IMR-90 (cell line): ENCODE results near the gene OSBP2.
"Not testable (repeated sequence)": the region's sequence is repeated elsewhere in the genome, so short reads cannot be mapped to it uniquely, and the experiment has no call there.

Experiments
- BHLHE40 ChIP-seq: fragments of 150-350 bp; IDR thresholded peaks from 2 replicates; pipeline ENCODE4 v1.6.1; 2016; ENCODE audit warnings: mild to moderate bottlenecking, low read depth, low read length
- CHD1 ChIP-seq: IDR thresholded peaks from 2 replicates; pipeline ENCODE4 v1.6.1; 2012; ENCODE audit warnings: low read depth, low read length, improper control_type of control experiment
- CTCF ChIP-seq: conservative IDR thresholded peaks from 2 replicates; pipeline ENCODE4 v1.5.1; 2012; ENCODE audit warnings: mild to moderate bottlenecking, low read depth, low read length, improper control_type of control experiment
- ELK1 ChIP-seq: fragments of 150-350 bp; IDR thresholded peaks from 2 replicates; pipeline ENCODE4 v1.6.1; 2016; ENCODE audit warnings: low read depth, mild to moderate bottlenecking, low read length, moderate library complexity, borderline replicate concordance
- POLR2A ChIP-seq: IDR thresholded peaks from 2 replicates; pipeline ENCODE4 v1.6.1; 2012; ENCODE audit warnings: mild to moderate bottlenecking, low read depth, low read length

- not testable (repeated sequence) for TF ChIP-seq CTCF, ELK1, POLR2A, BHLHE40, CHD1
Observed at GRCh38 chr22:30740007-30740406, 45.3 kb downstream of the OSBP2 start.
